Measurements from ENCODE around the gene ANKRD11. TPM values are rescaled to one million over a fixed set of nuclear protein-coding genes. Genes with fewer than 3 reads are reported as not detected.
A peak's percentile ranks its signal among the peaks of the same experiment; 100 is the strongest.

ANKRD11 gene
- polyA plus RNA-seq, 1 donor (not counting 4 experiments of a cell fraction or from before 2014, with no cell fraction given), result 30.1 TPM

DNA sequence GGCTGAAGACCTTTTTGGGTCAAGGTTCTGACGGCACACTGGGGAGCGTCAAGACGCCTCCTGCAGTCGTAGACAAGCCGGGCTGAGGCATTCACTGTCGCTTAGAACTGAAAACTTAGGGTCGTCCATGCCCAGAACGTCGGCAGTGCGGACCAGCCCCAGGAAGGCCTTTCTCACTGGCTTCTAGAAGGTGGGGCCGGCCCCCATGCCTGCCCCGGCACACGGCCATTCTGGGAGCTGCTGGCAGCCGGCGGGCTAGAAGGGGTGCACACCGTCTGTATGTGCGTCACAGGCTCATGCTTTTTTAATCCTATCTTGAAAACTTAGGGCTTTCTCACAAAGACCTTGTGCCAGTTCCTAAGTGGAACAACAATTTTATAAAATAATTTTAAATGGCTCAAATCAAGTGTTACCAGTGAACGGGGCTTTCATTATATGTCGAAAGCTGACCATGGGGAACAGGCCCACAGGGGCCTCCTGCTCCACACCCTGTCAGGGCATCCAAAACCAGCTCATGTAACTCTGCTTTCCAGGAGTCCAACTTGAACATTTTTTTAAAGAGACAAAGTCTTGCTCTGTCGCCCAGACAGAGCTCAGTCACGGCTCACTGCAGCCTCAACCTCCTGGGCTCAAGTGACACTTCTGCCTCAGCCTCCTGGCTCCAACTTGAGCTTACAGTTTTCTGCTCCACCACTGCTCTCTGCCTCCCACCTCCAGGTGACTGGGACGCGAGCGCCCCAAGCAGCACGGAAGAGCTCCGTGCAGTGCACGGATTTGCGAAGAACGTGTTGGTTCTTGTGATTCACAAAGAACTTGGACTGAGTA lies 111.2 kb downstream of the ANKRD11 start:
- no peaks in the 10 kb centered on the region for H3K27me3 ChIP-seq (ENCODE audit: control insufficient read depth, extremely low read depth, insufficient read depth, low read length)
- TF ChIP-seq CTCF (optimal IDR thresholded peaks at IDR 0.05 in 1 of 3, IDR thresholded peaks at IDR 0.05 in 1 of 3, conservative IDR thresholded peaks at IDR 0.05 in 1 of 3; ENCODE audit: extremely low read depth in 1 of 3, insufficient read depth in 2 of 3, low read length in 3 of 3) (peak; percentile 29 to 72 (median 56)), EZH2 (IDR thresholded peaks at IDR 0.05; ENCODE audit: low read length) (no peak)
- dilution Hi-C loops (cut with MboI; ENCODE audit: extremely low pct_ligation_motif_present, low sequenced_read_pairs), result no loop called here
- H4K20me1 ChIP-seq (ENCODE audit: control insufficient read depth, extremely low read depth, insufficient read depth, low read length), result peaks cover 55% of the 10 kb centered on the region
- peak; percentile 86 for FAIRE-seq
- peak overlapping the region; percentile 51 for H3K9ac ChIP-seq (ENCODE audit: control insufficient read depth, extremely low read depth, insufficient read depth, low read length)
- no peak for DNase-seq (ENCODE audit: low read depth, low spot score)
- peaks cover 0 to 7% of the 10 kb centered on the region in 2 experiments for H3K36me3 ChIP-seq (ENCODE audit: control insufficient read depth in 2 of 2, extremely low read depth in 1 of 2, insufficient read depth in 2 of 2, low read length in 2 of 2)
- H3K4me2 ChIP-seq (ENCODE audit: control insufficient read depth, extremely low read depth, insufficient read depth, low read depth, low read length), result peak overlapping the region; percentile 70
- no peaks in the 10 kb centered on the region for H3K9me3 ChIP-seq (ENCODE audit: control insufficient read depth, low read depth, low read length)
- H2AFZ ChIP-seq (ENCODE audit: control insufficient read depth, low read length), result no peak overlapping the region
- peaks cover 3% of the 10 kb centered on the region for H3K9me1 ChIP-seq (ENCODE audit: control insufficient read depth, extremely low read depth, insufficient read depth, low read length)
- peaks cover 45% of the 10 kb centered on the region for H3K4me1 ChIP-seq (ENCODE audit: control insufficient read depth, extremely low read depth, insufficient read depth, low read length)
- peak overlapping the region; percentile 51 for H3K27ac ChIP-seq (ENCODE audit: control insufficient read depth, insufficient read depth, low read length)
- H3K4me3 ChIP-seq (ENCODE audit: control insufficient read depth in 2 of 3, extremely low read depth in 1 of 3, insufficient read depth in 2 of 3, low read depth in 1 of 3, low read length in 3 of 3), result no peak overlapping the region
- H3K79me2 ChIP-seq (ENCODE audit: control insufficient read depth, insufficient read depth, low read length), result peaks cover 99% of the 10 kb centered on the region

GRCh38 chr16:89377453-89377848 lies 112.9 kb downstream of the ANKRD11 start:
- dilution Hi-C loops (cut with MboI; ENCODE audit: extremely low pct_ligation_motif_present, low sequenced_read_pairs), result no loop called here
- DNase-seq (ENCODE audit: low read depth, low spot score), result no peak
- no peaks in the 10 kb centered on the region for H3K9me3 ChIP-seq (ENCODE audit: control insufficient read depth, low read depth, low read length)
- H3K27me3 ChIP-seq (ENCODE audit: control insufficient read depth, extremely low read depth, insufficient read depth, low read length), result no peaks in the 10 kb centered on the region
- H3K4me1 ChIP-seq (ENCODE audit: control insufficient read depth, extremely low read depth, insufficient read depth, low read length), result peaks cover 27% of the 10 kb centered on the region
- H3K4me2 ChIP-seq (ENCODE audit: control insufficient read depth, extremely low read depth, insufficient read depth, low read depth, low read length), result no peak overlapping the region
- peaks cover 99% of the 10 kb centered on the region for H3K79me2 ChIP-seq (ENCODE audit: control insufficient read depth, insufficient read depth, low read length)
- H3K36me3 ChIP-seq (ENCODE audit: control insufficient read depth in 2 of 2, extremely low read depth in 1 of 2, insufficient read depth in 2 of 2, low read length in 2 of 2), result peaks cover 0 to 19% of the 10 kb centered on the region in 2 experiments
- no peak overlapping the region for H3K9ac ChIP-seq (ENCODE audit: control insufficient read depth, extremely low read depth, insufficient read depth, low read length)
- FAIRE-seq, result no peak
- no peak overlapping the region for H3K27ac ChIP-seq (ENCODE audit: control insufficient read depth, insufficient read depth, low read length)
- peaks cover 56% of the 10 kb centered on the region for H4K20me1 ChIP-seq (ENCODE audit: control insufficient read depth, extremely low read depth, insufficient read depth, low read length)
- H3K9me1 ChIP-seq (ENCODE audit: control insufficient read depth, extremely low read depth, insufficient read depth, low read length), result no peaks in the 10 kb centered on the region
- no peak overlapping the region for H2AFZ ChIP-seq (ENCODE audit: control insufficient read depth, low read length)
- no peak overlapping the region for H3K4me3 ChIP-seq (ENCODE audit: control insufficient read depth in 2 of 3, extremely low read depth in 1 of 3, insufficient read depth in 2 of 3, low read depth in 1 of 3, low read length in 3 of 3)
- TF ChIP-seq CTCF (optimal IDR thresholded peaks at IDR 0.05 in 1 of 3, IDR thresholded peaks at IDR 0.05 in 1 of 3, conservative IDR thresholded peaks at IDR 0.05 in 1 of 3; ENCODE audit: extremely low read depth in 1 of 3, insufficient read depth in 2 of 3, low read length in 3 of 3) (no peak), EZH2 (IDR thresholded peaks at IDR 0.05; ENCODE audit: low read length) (no peak)
